Body of pancreas (tissue), 4 donors: ENCODE measurements around the gene KLF15.

Source experiments
- POLR2A ChIP-seq, 3 donors: fragments of 450-650 bp; IDR thresholded peaks; one replicate each; pipeline ENCODE4 v1.6.1; 2016; ENCODE audit warnings: antibody characterized with exemption in 3 of 3, mild to moderate bottlenecking in 2 of 3
- TF ChIP-seq, protein P1 (sequence below), 7 experiments: fragments of 450-650 bp in 4 of 7; fragments of 200-600 bp in 3 of 7; sonication (generic) in 3 of 7; IDR thresholded peaks; one replicate each; pipeline ENCODE4 v1.5.1; 2016 to 2019; ENCODE audit warnings: antibody characterized with exemption in 7 of 7

DNA sequence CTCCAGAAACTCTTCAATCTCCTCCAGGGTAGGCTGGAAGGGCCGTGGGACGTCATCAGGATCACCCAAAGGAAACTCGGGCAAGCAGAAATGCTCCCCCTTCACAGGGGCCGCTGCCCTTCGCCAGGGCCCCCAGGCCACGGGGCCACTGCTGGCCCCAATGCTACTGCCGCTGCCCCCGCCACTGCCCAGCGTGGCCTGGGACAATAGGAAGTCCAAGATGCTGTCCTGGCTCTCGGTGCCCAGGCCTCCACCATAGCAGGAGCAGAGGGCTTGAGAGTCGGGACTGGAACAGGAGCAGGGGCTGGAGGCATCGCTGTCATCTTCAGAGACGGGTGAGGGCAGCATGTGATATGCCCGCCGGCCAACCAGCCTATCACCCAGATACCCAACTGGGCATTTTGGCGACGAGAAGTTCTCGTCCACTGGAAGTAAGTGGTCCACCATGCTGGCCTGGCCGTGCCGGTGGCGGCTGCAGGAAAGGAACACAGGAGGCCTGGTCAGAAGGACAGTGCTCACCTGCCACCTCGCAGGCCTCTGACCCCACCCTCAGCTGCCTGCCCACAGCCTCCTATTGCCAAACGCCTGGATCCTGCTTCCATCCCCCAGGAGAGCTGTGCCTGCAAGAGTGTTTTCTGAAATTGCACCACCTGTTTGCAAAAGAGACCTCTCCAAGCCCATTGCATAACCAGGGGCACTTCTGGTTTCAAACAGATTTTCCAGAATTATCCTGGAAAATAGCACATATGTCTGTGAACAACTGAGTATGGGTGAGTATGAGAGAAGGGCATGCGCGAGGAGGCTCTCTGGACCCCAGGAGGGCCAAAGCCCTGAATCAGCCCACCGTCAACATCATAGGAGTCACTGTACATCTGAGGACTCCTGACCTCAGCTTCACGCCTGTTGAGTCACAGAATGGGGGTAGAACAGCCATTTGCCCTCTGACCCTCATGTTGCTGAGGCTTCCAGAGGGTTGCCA lies 4.4 kb downstream of the KLF15 start:
- TF ChIP-seq, protein P1, sequence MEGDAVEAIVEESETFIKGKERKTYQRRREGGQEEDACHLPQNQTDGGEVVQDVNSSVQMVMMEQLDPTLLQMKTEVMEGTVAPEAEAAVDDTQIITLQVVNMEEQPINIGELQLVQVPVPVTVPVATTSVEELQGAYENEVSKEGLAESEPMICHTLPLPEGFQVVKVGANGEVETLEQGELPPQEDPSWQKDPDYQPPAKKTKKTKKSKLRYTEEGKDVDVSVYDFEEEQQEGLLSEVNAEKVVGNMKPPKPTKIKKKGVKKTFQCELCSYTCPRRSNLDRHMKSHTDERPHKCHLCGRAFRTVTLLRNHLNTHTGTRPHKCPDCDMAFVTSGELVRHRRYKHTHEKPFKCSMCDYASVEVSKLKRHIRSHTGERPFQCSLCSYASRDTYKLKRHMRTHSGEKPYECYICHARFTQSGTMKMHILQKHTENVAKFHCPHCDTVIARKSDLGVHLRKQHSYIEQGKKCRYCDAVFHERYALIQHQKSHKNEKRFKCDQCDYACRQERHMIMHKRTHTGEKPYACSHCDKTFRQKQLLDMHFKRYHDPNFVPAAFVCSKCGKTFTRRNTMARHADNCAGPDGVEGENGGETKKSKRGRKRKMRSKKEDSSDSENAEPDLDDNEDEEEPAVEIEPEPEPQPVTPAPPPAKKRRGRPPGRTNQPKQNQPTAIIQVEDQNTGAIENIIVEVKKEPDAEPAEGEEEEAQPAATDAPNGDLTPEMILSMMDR (IDR thresholded peaks at IDR 0.05), result no peak
- no peak for TF ChIP-seq POLR2A (IDR thresholded peaks at IDR 0.05)
